Smooth muscle cell (in vitro differentiated cells): Measurements from ENCODE around the gene ACAP2. TPM values are rescaled to one million over a fixed set of nuclear protein-coding genes. Genes with fewer than 3 reads are reported as not detected.

Source experiments
- DNase-seq: peaks from one replicate; lab custom pipeline; 2025; ENCODE audit not compliant: unreplicated experiment; lab: John Stamatoyannopoulos, UW
- H2AFZ ChIP-seq: fragments of 200-600 bp; sonication (generic); 2 replicates; pipeline ENCODE4 v1.6.0; 2016; ENCODE audit warnings: antibody characterized with exemption, low read depth, mild to moderate bottlenecking
- H3F3A ChIP-seq: fragments of 200-600 bp; sonication (generic); 2 replicates; pipeline ENCODE4 v1.6.0; 2017; ENCODE audit warnings: antibody characterized with exemption, low read depth
- H3K27ac ChIP-seq: fragments of 200-600 bp; sonication (generic); 2 replicates; pipeline ENCODE4 v1.5.1; 2016; ENCODE audit warnings: low read depth, mild to moderate bottlenecking
- H3K27me3 ChIP-seq: fragments of 200-600 bp; sonication (generic); 2 replicates; pipeline ENCODE4 v1.6.1; 2016; ENCODE audit warnings: low read depth, mild to moderate bottlenecking
- H3K36me3 ChIP-seq: fragments of 200-600 bp; sonication (generic); 2 replicates; pipeline ENCODE4 v1.5.1; 2016; ENCODE audit warnings: low read depth
- H3K4me1 ChIP-seq: fragments of 200-600 bp; sonication (generic); 2 replicates; pipeline ENCODE4 v1.5.1; 2016; ENCODE audit warnings: low read depth
- H3K4me2 ChIP-seq: fragments of 200-600 bp; sonication (generic); 2 replicates; pipeline ENCODE4 v1.6.0; 2016; ENCODE audit warnings: mild to moderate bottlenecking
- H3K4me3 ChIP-seq: fragments of 200-600 bp; sonication (generic); 2 replicates; pipeline ENCODE4 v1.5.1; 2016; ENCODE audit warnings: mild to moderate bottlenecking
- H3K79me2 ChIP-seq: fragments of 200-600 bp; sonication (generic); 2 replicates; pipeline ENCODE4 v1.6.0; 2016; ENCODE audit warnings: low read depth, mild to moderate bottlenecking
- H3K9ac ChIP-seq: fragments of 200-600 bp; sonication (generic); 2 replicates; pipeline ENCODE4 v1.6.0; 2016; ENCODE audit warnings: low read depth
- H3K9me3 ChIP-seq: fragments of 200-600 bp; sonication (generic); replicated peaks from 2 replicates; pipeline ENCODE4 v1.5.1; 2016; ENCODE audit warnings: low read depth
- H4K20me1 ChIP-seq: fragments of 200-600 bp; sonication (generic); 2 replicates; pipeline ENCODE4 v1.6.0; 2016; ENCODE audit warnings: low read depth
- CTCF ChIP-seq: fragments of 200-600 bp; sonication (generic); IDR thresholded peaks from 2 replicates; pipeline ENCODE4 v1.5.1; 2017; ENCODE audit warnings: borderline replicate concordance, mild to moderate bottlenecking, antibody characterized with exemption; ENCODE audit not compliant: insufficient read depth, poor library complexity, severe bottlenecking
- WGBS: methylation state at CpG from one replicate; pipeline ENCODE4 v1.1.7; 2016; ENCODE audit warnings: low lambda C conversion rate; 5-methylcytosine and 5-hydroxymethylcytosine counted together
- polyA plus RNA-seq: library from polyadenylated mRNA; unstranded; fragments of >200 nt; fragmentation: Nextera tagmentation; extraction: Ambion mirVana; gene quantifications from 2 replicates; pipeline ENCODE4 v1.2.1, GENCODE V29; 2016
- total RNA-seq: library from RNA; depleted of rRNA; stranded (reverse); fragments of >200 nt; gene quantifications from 2 replicates; pipeline ENCODE4 v1.2.3, GENCODE V29; 2014

The ACAP2 gene
- total and polyA plus RNA-seq, 2 experiments from 2014 or later = 19.8 to 41.8 TPM

DNA sequence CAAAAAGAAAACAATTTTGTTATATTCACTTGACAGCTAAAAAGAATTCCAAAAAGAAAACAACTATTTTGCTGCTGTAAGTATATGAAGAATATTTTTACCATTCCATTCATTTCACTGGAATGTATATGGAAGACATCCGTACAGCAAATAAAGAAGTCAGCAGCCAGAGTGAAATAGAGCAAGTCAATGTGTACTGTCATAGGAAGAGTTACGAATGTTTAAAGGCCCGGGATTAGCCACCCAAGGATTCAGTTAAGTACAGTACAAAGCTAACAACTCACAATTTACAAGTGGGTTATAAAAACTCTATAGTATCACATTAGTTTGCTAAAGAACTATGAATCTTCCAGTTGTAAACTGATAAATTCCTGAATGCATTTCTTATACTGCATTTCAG is 157.4 kb downstream of the ACAP2 start:
- no peak for DNase-seq
- Histone ChIP-seq H3F3A (no peaks in the 10 kb centered on the region), H3K27ac (no peak overlapping the region), H3K9ac (no peak overlapping the region), H4K20me1 (no peaks in the 10 kb centered on the region), H3K4me1 (no peaks in the 10 kb centered on the region), H3K27me3 (no peaks in the 10 kb centered on the region), H3K79me2 (no peaks in the 10 kb centered on the region), H2AFZ (no peak overlapping the region), H3K4me3 (no peak overlapping the region), H3K9me3 (no peaks in the 10 kb centered on the region), H3K4me2 (no peak overlapping the region), H3K36me3 (no peaks in the 10 kb centered on the region)
- TF ChIP-seq CTCF = no peak
- 76% methylated on average over 3 of the region's 3 CpGs for WGBS

DNA sequence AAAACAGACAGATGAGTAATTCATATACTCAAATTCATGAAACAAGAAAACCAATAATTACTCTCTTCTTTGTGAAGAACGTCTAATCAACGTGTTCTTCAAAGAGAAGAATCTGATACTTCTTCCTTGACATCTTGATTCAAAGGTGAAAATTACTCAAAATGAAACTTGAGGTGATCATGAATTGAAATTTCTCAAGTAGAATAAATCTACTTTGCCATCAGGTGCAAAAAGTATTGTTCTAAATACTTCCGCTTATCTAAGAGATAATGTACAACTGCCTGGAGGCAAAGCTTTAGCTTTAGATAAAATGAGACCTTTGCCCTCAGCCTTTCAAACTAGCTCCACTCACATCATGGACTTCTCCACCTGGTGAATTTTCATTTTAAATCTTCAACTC is 158.0 kb downstream of the ACAP2 start:
- Histone ChIP-seq H3F3A (no peaks in the 10 kb centered on the region), H3K4me3 (no peak overlapping the region), H3K4me1 (no peaks in the 10 kb centered on the region), H3K36me3 (no peaks in the 10 kb centered on the region), H3K27me3 (no peaks in the 10 kb centered on the region), H3K9ac (no peak overlapping the region), H3K9me3 (no peaks in the 10 kb centered on the region), H3K27ac (no peak overlapping the region), H3K79me2 (no peaks in the 10 kb centered on the region), H3K4me2 (no peak overlapping the region), H4K20me1 (no peaks in the 10 kb centered on the region), H2AFZ (no peak overlapping the region)
- no peak for DNase-seq
- WGBS = 94% methylated on average over 3 of the region's 3 CpGs
- no peak for TF ChIP-seq CTCF

DNA sequence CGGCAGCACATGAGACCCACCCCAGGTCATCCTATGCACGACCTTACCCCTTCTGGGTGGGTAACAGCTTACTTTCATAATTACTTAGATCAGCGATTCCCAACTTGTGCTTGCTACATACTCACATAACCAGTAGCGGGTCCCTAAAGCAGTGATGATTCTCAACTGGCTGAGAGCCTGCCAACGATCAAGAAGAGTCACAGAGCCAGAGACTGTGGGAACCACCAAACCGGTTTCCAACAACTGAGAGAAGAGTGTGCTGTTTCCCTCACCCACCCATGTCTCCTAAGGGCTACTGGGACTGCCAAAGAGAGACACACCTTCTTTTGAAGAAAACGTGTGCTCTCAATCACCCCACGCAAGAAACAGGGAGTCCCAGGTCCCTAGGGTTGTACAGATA is 159.9 kb downstream of the ACAP2 start:
- H3K27me3 ChIP-seq = no peaks in the 10 kb centered on the region
- no peaks in the 10 kb centered on the region for H3K79me2 ChIP-seq
- no peak overlapping the region for H3K4me2 ChIP-seq
- WGBS = 80% methylated on average over 8 of the region's 8 CpGs
- H3K9me3 ChIP-seq = no peaks in the 10 kb centered on the region
- no peak overlapping the region for H3K9ac ChIP-seq
- H3K36me3 ChIP-seq = no peaks in the 10 kb centered on the region
- no peak overlapping the region for H3K27ac ChIP-seq
- no peak for DNase-seq
- no peaks in the 10 kb centered on the region for H3F3A ChIP-seq
- no peak for TF ChIP-seq CTCF
- H3K4me1 ChIP-seq = no peaks in the 10 kb centered on the region
- no peak overlapping the region for H2AFZ ChIP-seq
- H4K20me1 ChIP-seq = no peaks in the 10 kb centered on the region
- no peak overlapping the region for H3K4me3 ChIP-seq

GRCh38 chr3:195274259-195274966 is 168.4 kb downstream of the ACAP2 start:
- no peaks in the 10 kb centered on the region for H3K36me3 ChIP-seq
- H3K4me3 ChIP-seq = no peak overlapping the region
- DNase-seq = no peak
- H3K27ac ChIP-seq = no peak overlapping the region
- 55% methylated on average over 1 of the region's 1 CpG for WGBS
- H3F3A ChIP-seq = no peaks in the 10 kb centered on the region
- no peak overlapping the region for H3K4me2 ChIP-seq
- H2AFZ ChIP-seq = no peak overlapping the region
- H4K20me1 ChIP-seq = peaks cover 5% of the 10 kb centered on the region
- no peaks in the 10 kb centered on the region for H3K9me3 ChIP-seq
- TF ChIP-seq CTCF = no peak
- no peaks in the 10 kb centered on the region for H3K27me3 ChIP-seq
- H3K4me1 ChIP-seq = peaks cover 8% of the 10 kb centered on the region
- H3K79me2 ChIP-seq = peaks cover 7% of the 10 kb centered on the region
- no peak overlapping the region for H3K9ac ChIP-seq
